GM18499 (cell line): ENCODE measurements around the gene TYW3.

ENCODE experiments used
- ATAC-seq: cut with Tn5 transposase; IDR thresholded peaks from one replicate; pipeline ENCODE4 v1.9.1; 2021; ENCODE audit warnings: moderate number of reproducible peaks; ENCODE audit not compliant: insufficient read depth, unreplicated experiment

The TYW3 gene, protein sequence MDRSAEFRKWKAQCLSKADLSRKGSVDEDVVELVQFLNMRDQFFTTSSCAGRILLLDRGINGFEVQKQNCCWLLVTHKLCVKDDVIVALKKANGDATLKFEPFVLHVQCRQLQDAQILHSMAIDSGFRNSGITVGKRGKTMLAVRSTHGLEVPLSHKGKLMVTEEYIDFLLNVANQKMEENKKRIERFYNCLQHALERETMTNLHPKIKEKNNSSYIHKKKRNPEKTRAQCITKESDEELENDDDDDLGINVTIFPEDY

DNA sequence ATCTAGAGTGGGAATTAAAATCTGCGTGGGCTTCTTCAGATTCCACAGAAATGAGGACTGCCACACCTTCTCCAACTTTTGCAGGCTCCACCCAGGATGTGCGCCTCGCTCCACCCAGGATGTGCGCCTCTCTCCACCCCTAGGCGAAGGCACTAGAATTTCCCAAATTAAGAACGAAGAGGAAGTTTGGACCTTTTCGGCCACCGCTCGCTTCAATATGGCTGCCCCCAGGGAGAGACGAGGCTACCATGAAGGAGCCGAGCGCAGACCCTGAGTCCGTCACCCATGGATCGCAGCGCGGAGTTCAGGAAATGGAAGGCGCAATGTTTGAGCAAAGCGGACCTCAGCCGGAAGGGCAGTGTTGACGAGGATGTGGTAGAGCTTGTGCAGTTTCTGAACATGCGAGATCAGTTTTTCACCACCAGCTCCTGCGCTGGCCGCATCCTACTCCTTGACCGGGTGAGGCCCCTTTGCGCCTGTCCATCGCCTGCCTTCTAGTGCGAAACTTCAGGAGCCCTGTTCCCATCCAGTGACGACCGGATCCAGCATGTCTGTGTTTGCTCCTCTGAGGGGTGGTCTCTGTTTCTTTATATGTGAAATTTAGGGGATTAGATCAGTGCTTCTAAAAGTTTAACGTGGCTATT, at the start of gene TYW3, which contains the start of gene CRYZ:
TYW3 (plus strand) TSS at position 193 of the 644 bp plus-strand sequence; CDS start at position 286, 93 bp downstream.
CRYZ (minus strand) TSS at position 91 of the 644 bp plus-strand sequence. CDS start 8,229 bp downstream, outside the sequence.
- ATAC-seq: peak; percentile 66

DNA sequence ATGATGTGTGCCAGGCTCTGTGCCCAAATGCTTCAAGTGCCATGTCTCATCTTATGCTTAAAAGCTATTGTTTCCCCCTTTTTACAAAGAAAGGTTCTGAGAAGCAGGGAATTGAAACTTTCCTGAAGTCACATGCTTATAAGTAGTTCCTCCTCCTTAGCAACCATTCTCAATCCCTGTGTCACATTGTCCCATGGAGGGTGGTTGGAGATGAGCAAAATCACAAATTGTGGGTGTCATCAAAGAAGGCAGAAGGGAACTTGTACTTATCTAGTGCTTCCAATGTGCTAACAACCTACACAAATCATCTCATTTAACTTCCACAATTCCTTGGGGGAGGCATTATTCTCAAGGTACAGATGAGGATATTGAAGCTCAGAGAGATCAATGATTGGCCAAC, 49.3 kb upstream of the TYW3 start:
- no peak for ATAC-seq

DNA sequence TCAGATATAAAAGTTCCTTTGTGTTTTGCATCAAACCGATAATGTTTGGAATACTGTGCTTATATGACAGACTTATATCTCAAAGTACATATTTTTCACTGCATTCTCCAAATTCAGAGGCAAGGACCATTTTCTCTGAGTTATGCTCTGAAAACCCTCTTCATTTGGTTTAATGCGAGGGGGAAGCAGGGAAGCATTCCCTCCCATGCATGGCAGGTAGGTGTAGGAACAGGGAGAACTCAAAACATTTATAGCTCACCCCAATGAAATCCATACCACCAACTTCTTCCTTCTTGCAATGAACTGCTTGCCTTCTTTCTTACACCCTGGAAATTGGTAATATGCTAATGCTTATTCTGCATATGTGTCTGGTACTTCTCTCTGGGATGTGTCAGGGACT, 48.7 kb upstream of the TYW3 start:
- ATAC-seq: no peak

DNA sequence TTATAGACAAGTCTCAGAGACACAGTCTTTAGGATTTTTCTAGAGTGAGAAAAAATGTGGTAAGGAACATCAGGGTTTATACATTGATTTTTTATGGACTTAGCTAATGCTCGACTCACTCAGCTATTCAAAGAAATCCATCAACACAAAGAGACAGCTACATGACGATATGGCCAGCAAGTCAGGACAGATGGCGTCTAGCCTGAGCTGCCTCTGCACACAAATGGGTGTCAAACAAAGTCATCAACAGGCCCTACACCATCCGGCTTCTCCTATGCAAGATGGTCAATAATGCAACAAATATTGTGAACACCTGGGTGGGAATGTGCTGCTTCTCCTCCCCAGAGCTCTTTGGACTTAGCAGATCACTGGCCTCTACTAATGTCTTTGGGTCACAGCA, 46.0 kb upstream of the TYW3 start:
- ATAC-seq: no peak

DNA sequence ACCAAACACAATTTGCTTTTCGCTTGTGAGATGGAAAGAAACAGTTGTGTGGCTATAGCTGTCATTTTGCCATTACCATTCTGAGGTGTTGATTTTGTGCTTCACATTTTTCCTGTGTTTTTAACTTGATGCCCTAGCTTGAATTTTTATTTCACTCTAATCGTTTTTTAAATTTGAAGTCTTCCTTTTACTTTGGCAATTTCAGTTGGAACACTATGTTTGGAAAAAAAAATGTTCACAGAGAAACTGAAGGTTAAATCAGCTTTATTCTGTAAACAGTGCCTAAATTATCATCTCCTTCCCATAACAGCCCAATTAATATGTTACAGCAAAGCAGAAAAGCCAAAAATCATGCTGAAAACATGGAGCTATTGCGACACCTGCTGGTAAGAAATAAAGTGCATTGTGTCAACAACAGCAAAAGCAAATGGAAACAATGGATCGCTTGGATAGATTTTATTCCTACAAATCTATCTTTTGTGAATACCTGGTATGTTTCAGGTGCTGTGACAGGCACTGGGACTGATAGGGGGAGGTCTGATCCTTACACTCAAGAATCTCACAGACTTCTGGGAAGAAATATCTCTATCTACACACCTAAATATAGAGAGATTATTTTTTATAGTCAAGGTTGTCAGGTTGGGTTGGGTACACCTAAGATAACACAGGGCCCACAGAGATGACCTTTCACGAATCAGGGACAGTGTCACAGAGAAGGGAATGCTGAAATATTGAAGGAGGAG, 43.2 kb upstream of the TYW3 start:
- ATAC-seq: peak; percentile 56

DNA sequence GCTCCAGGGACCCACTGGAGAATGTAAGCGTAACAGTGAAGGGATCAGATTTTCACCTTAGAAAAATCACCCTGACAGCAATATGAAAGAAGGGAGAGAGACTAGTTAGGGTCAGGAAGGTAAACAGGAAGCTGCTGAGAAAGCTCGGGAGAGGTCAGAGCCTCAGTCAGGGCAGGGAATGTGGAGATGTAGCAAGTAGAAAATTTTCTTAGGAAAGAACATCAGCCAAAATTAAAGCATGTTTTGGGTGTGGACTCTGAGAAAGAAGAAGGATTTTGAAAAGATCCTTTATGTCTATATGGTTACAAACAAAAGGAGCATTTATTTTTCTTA, 42.6 kb upstream of the TYW3 start:
- ATAC-seq: no peak

DNA sequence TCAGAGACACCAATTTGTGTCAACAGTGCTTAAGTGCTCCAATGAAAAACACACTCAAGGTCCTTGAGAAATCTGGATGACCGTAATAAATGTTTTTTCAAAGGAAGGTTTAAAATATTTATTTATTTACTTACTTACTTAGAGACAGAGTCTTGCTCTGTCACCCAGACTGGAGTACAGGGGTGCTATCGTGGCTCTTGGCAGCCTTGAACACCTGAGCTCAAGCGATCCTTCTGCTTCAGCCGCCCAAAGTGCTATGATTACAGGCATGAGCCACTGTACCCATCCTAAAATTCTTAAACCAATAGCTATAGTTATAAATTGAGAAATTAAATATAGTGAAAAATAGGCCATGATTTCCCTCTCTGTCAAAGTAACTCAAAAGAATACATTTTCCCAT, 42.0 kb upstream of the TYW3 start:
- no peak for ATAC-seq

DNA sequence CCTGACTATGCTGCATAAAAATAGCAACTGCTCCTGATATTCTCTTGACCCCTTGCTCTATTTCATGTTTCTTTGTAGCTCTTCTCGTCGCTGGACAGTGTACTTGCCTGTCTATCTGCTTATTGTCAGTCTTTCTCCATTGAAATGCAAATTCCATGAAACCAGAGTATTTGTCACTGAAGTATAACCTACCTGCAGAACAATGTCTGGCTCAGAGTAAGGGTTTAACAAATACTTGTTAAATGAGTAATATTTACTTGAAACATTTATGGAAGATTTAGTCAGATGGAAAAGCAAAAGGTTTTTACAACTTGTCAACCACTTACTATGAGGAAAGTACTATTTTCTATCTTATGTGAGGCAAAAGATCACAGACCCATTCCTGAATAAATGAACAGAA, 39.5 kb upstream of the TYW3 start:
- ATAC-seq: no peak

DNA sequence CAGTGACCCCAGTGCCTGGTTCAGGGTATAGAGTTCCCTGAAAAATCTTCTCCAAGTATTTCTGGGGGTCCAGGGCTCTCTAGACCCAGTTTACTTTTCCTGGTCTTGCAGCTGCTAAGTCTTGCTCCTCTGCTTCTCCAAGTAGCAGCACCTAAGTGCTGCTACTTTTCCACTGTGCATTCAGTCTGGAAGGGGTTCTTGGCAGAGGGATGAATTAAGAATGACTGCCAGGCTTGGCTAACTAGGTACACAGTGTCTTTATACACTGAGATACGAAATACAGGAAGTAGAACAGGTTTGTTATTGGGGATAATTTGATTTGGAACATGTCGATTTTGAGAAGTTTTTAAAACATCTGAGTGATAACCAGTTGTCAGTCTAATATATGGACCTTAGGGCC, 35.1 kb upstream of the TYW3 start:
- ATAC-seq: no peak

DNA sequence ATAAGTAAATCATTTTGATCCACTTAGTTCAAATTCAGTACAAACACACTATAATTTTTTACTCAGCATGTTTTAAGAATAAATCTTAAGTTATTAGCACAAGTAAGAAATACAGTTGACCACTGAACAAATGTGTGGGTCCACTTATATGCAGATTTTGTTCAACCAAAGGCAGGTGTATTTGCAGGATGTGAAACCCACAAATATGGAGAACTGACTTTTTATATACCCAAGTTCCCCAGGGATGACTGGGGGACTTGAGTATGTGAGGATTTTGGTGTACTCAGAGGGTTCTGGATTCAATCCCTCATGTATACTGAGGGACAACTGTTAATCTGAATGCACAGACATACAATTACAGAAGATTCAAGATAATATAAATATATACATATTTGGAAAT, 33.6 kb upstream of the TYW3 start:
- ATAC-seq: no peak

DNA sequence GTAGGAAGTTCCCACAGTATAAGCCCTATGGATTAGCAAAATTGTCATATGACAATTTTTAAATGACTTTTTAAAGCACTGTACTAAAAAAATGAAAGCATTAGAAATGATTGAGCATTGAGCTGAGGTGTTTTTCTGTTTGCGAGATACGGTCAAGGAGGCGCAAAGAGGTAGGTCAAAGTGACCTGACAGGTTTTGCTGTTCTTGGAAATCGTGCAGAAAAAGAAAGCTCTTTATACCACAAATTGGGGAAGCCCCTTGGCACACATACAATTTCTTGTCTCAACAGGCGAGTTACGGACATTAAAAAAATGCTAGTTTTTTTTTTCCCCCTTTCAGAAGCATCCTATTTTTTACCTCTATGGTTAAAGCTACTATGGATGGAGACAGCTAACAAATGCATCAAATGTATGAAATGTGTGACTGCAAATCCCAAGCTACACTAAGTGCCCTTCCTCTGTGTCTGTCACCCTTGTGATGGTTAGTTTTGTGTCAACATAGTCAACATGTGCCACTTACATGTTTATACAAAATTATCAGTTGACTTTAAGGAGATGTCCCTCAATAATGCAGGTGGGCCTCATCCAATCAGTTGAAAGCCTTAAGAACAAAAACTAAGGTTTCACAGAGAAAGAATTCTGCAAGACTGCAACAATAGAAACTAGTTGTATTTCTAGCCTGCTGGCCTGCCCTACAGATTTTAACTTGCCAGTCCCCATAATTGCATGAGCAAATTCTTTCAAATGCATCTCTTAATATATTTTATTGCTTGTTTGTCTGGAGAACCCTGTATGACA, 29.4 kb upstream of the TYW3 start:
- ATAC-seq: no peak

DNA sequence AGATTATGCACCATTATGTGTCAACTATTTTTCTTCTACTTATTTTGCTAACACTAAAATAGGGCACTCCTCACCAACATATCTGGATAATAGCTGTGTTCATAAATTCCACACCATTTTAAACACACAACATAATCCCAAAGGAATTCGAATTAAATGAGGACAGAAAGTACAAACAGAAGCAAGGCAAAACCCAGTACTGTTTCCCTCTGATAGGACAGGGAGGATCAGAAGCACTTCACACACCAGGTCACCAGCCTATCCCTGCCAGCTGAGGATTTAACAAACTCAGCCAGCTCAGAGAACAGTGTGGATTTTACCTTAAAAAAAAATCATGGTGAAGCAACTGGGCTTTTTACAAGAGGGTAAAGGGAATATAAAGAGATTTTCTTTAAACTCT, 20.1 kb upstream of the TYW3 start:
- ATAC-seq: no peak

DNA sequence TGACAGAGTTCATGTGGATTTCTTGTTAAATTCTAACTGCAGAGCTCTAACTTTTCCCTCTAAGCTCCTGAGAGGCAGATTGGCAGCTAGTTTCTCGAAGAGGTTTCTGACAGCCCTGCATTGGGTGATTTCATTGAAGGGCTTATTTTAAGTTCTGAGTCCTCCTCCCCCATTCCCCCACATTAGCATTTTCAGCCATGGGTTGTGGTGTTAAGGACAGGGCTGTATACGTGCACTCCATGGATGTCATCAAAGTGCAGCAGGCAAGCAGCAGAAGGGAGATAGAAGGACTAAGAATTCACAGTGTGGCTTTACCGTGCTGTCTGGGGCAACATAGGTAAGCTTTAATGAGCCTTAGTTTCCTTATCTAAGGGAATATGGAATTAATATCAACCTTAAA, 19.1 kb upstream of the TYW3 start:
- ATAC-seq: no peak

DNA sequence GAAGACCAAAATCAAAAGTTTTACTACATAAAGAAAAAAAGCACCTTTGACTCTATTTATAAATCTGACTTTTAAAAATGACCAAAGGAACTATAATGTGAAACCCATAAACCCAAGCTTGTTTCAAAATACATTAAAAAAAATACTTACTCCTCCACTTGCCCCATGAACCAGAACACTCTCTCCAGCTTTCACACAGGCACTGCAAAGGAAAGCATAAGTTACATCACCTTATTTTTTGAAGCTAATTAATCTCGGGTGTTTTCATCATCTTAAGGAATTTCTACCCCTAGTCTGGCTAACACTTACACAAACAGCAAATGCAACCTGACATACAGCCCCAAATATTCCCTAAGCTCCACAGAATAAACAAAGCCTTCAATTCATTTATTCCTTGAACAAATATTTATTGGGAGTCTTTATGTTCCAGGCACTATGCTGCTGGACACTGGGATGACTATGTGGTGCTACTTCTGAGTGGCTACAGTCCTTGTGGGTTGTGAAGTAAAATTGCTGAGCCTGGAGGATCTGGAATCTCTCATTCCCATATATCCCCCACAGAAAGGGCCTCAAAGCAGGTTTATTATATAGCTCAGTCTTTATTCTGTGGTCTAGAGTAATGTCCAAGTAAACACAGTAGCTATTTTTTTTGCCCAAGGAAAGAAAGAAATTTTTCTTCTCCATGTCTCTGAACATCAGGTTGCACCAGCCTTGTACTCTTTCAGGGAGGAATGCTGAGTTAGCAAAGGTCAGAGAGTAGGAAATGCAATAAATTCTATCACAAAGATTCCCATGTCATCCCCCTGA, 18.3 kb upstream of the TYW3 start:
- peak; percentile 60 for ATAC-seq

DNA sequence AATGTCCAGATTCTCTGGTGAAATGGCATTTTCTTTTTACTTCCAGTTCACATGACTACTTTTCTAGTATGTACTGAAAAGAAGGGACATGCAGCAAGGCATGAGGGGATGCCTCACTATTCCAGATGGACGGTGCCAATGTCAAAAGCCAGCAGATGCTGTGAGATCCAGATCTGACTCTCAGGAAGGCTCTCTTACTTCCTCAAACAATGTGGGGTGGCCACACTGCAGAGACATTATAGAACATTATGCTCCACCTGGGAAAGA, 17.8 kb upstream of the TYW3 start:
- ATAC-seq: no peak

DNA sequence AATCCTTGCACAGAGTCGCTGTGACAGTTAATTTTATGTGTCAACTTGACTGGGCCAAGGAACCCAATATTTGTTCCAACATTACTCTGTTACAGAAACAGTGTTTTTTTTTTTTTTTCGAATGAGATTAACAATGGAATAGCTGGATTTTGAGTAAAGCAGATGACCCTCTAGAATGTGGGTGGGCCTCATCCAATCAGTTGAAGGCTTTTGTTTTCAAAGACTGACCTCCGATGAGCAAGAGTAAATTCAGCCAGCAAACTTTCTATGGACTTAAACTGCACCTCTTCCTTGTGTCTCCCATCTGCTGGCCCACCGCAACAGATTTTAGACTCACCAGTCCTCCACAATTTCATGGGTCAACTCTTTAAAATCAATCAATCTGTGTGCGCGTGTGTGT, 17.1 kb upstream of the TYW3 start:
- no peak for ATAC-seq

DNA sequence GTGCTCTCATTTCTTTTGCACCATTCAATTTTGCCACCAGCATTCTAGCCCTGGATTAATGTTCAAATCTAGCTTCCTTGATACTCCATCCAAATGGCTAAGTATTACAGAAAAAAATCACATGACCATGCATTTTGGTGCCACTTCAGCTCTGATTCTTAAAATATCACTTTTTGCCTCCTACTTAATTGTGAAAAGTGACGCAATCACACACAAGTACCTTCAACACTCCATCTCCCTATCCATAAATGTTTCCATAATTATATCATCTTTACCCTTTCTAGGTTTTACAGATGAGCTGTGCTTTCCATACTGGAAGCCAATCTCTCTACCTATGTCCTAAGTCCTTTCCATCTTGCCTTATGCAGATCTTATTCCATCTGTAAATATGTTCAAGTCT, 16.1 kb upstream of the TYW3 start:
- ATAC-seq: no peak

DNA sequence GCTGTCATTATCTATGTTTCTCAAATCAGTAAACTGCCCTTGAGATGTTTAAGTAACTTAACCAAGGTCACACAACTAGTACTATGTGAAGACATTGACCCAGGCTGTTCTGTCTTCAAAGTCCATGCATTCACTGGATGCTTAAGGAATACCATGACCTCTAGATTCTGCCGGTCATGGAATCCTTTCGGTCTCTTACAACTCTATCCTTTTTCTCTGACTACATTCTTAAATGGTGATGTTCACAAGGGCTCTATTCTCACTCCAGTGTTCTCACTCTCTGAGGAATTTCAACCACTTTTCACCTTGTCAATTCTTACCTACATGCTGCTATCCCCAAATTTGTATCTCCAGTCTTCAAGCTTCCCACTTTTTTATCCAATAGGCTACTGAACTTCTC, 15.3 kb upstream of the TYW3 start:
- no peak for ATAC-seq

DNA sequence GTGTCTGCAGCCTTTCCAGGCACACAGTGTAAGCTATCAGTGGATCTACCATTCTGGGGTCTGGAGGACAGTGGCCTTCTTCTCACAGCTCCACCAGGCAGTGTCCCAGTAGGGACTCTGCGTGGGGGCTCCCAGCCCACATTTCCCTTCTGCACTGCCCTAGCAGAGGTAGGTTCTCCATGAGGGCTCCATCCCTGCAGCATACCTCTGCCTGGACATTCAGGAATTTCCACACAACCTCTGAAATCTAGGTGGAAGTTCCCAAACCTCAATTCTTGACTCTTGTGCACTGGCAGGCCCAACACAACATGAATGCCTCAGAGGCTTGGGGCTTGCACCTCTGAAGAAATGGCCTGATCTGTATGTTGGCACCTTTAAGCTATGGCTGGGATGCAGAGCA, 6.9 kb upstream of the TYW3 start:
- ATAC-seq: no peak

DNA sequence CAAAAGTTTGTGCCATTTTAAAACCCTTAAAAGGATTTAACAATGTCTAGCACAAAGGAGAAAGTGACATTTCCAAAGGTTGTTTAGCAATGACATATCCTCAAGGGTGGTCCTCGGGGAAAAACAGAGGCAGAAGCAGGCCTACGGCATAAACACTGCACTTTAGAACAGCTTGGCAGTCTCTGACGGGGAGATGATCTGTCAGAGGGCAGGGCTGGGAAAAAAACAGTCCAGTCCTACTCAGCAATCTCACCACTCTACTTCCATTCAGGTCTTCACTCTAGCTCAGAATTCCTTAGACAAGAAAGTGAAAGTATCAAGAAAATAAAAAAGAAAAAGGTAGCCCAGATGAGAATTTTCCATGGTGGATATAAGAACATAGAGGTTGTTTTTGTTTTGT, 4.2 kb upstream of the TYW3 start:
- ATAC-seq: no peak
